Lower leg skin (tissue), 4 donors: ENCODE data around the gene DHDDS. TPM values are rescaled to one million over a fixed set of nuclear protein-coding genes. Genes with fewer than 3 reads are reported as not detected.
"Not testable (repeated sequence)": the region's sequence is repeated elsewhere in the genome, so short reads cannot be mapped to it uniquely, and the experiment has no call there.

Experiments
- DNase-seq, 2 donors: peaks; one replicate each; pipeline ENCODE4 v3.0.0-alpha.2; 2019; ENCODE audit warnings: low spot score in 2 of 2
- H3K4me3 ChIP-seq: fragments of 200-600 bp; sonication (generic); 2 replicates; pipeline ENCODE4 v1.5.1; 2017; ENCODE audit warnings: mild to moderate bottlenecking, low read depth; ENCODE audit not compliant: poor library complexity, severe bottlenecking
- POLR2A ChIP-seq, 2 donors: fragments of 450-650 bp; IDR thresholded peaks; one replicate each; pipeline ENCODE4 v1.6.1; 2016 to 2017; ENCODE audit warnings: antibody characterized with exemption in 2 of 2, mild to moderate bottlenecking in 1 of 2, moderate library complexity in 1 of 2
- WGBS, 2 donors: methylation state at CpG; one replicate each; pipeline ENCODE4 v1.1.5; 2018; 5-methylcytosine and 5-hydroxymethylcytosine counted together
- intact Hi-C: fragments of 100-400 bp; cut with DNase I; formaldehyde crosslinking; loops from one replicate; pipeline ENCODE4 v1.15.0; 2023; ENCODE audit warnings: low total_unique reads
- total RNA-seq, 4 donors: library from RNA; depleted of rRNA; stranded (reverse); fragments of >200 nt; gene quantifications; one replicate each; pipeline ENCODE4 v1.1.0, GENCODE V29; 2016
- TF ChIP-seq, protein P1 (sequence below), 3 donors: fragments of 450-650 bp; IDR thresholded peaks; one replicate each; pipeline ENCODE4 v1.5.1; 2016; ENCODE audit warnings: antibody characterized with exemption in 3 of 3, mild to moderate bottlenecking in 3 of 3, moderate library complexity in 2 of 3

DHDDS gene, protein sequence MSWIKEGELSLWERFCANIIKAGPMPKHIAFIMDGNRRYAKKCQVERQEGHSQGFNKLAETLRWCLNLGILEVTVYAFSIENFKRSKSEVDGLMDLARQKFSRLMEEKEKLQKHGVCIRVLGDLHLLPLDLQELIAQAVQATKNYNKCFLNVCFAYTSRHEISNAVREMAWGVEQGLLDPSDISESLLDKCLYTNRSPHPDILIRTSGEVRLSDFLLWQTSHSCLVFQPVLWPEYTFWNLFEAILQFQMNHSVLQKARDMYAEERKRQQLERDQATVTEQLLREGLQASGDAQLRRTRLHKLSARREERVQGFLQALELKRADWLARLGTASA
- 10 to 100 TPM; 23.9 to 47.2 (median 39.9) TPM for total RNA-seq

DNA sequence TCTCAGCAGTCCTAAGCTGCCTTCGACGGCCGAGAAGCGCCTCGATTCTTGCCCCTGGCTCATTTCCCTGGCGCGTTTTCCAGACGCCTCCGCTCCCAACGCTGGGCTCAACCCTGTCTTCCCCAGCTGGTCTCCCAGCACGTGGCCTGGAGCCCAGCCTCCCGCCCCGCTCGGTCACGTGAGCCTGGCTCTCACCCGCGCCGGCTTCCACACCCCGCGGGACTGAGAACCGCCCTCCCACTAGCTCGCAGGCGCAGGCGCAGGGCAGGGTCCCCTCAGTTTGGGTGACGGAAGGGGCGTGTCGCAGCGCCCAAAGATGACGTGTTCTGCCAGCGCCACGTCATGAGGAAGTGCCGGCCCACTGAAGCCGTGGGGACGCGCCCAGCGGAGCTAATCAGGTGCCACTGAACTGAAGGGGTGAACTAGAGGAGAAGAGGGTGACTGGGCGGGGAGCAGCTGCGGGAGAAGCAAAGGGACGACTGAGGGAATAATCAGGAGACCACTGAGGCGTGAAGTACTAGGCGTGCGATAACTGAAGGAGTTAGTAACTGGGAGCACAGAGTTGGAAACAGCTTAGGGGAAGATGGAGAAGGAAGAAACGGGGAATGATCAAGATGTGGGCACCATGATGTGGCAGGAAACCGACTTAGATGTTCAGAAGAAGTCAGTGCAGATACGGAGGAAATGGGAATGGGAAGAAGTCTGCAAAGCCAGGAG is at the start of gene DHDDS:
DHDDS (plus strand) TSS at position 343 of the 717 bp plus-strand sequence. CDS start 625 bp downstream, outside the sequence.
- TF ChIP-seq, protein P1, sequence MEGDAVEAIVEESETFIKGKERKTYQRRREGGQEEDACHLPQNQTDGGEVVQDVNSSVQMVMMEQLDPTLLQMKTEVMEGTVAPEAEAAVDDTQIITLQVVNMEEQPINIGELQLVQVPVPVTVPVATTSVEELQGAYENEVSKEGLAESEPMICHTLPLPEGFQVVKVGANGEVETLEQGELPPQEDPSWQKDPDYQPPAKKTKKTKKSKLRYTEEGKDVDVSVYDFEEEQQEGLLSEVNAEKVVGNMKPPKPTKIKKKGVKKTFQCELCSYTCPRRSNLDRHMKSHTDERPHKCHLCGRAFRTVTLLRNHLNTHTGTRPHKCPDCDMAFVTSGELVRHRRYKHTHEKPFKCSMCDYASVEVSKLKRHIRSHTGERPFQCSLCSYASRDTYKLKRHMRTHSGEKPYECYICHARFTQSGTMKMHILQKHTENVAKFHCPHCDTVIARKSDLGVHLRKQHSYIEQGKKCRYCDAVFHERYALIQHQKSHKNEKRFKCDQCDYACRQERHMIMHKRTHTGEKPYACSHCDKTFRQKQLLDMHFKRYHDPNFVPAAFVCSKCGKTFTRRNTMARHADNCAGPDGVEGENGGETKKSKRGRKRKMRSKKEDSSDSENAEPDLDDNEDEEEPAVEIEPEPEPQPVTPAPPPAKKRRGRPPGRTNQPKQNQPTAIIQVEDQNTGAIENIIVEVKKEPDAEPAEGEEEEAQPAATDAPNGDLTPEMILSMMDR (IDR thresholded peaks at IDR 0.05): no peak
- WGBS, 2 donors: 0 to 1% methylated on average over 28 to 45 of the region's 45 CpGs
- peak; percentile 97 to 100 for DNase-seq

DNA sequence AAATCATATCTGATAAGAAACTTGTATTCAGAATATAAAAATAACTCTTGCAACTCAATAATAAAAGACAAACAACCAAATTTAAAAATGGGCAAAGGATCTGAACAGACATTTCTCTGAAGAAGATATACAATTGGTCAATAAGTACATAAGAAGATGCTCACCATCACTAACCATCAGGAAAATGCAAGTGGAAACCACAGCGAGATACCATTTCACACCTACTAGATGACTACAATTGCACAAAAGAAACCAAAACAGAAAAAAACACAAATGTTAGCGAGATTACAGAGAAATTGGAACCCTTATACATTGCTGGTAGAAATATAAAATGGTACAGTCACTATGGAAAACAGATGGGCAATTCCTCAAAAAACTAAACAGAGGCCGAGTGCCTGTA is 48.0 kb upstream of the DHDDS start:
- no peak overlapping the region for H3K4me3 ChIP-seq
- no peak for DNase-seq
- TF ChIP-seq POLR2A (IDR thresholded peaks at IDR 0.05): no peak
- WGBS, 2 donors: 76 to 84% methylated on average over 3 of the region's 3 CpGs
- intact Hi-C loops: no loop called here

More for the DNA sequence above, at the start of gene DHDDS:
- intact Hi-C loops: no loop called here
- H3K4me3 ChIP-seq: peak within 1 kb of the TSS; percentile 39

DNA sequence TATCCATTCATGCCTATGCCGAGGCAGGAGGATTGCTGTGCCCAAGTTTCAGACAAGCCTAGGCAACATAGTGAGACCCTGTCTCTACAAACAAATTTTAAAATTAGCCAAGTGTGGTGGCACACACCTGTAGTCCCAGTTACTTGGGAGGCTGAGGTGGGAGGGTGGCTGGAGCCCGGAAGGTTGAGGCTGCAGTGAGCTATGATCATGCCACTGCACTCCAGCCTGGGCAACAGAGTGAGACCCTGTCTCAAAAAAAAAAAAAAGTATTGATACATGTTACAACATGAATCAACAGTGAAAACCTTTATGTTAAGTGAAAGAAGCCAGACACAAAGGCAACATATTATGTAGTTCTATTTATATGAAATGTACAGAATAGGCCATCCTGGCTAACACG is 47.1 kb upstream of the DHDDS start:
- 87 to 90% methylated on average over 3 of the region's 3 CpGs for WGBS, 2 donors
- intact Hi-C loops, DNase-seq, H3K4me3 ChIP-seq: not testable (repeated sequence)

DNA sequence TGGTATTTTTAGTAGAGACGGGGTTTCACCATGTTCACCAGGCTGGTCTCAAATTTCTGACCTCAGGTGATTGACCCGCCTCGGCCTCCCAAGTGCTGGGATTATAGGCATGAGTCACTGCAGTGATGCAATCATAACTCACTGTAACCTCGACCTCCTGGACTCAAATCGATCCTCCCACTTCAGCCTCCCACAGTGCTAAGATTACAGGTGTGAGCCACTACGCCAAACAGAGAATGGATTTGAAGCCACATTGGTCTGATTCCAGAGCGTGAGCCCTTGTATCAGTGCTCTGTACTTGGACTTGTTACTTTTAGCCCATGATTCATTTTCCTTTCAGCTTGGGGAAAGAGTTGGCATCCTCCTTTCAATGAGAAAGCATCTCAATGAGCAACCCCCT is 44.7 kb upstream of the DHDDS start:
- DNase-seq: no peak
- TF ChIP-seq, protein P1 (IDR thresholded peaks at IDR 0.05): no peak
- TF ChIP-seq POLR2A (IDR thresholded peaks at IDR 0.05): no peak
- intact Hi-C loops: no loop called here
- no peak overlapping the region for H3K4me3 ChIP-seq
- 56 to 71% methylated on average over 7 of the region's 7 CpGs for WGBS, 2 donors

DNA sequence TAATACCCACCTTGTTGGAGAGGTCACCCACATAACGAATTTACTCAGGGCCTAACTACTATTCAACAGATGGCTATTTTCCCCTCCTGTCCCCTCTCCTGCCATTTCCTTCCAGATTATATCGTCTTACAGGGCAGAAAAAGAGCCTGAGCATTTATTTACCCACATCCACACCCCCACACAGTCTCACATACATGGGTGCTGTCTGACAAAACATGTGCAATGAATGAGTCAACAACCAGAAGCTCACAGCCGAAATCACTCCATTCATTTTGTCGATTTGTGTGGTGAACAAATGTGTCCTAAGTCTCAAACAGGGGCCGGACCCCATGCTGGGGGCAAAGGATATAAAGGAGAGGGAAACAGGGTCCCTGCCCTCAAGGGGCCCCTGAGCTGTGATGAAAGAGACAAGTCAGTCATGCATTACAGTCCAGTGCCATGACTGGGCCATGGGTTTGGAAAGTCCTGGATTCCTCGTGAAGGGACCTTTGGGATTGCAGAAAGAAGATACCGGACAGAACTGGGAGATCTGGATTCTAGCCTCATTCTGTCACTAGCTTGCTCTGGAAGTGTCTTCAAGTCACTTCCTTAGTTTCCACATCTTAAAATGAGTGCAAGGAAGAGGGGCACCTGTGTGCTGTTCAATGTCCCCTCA is 43.2 kb upstream of the DHDDS start:
- WGBS, 2 donors: 75 to 86% methylated on average over 7 of the region's 7 CpGs
- intact Hi-C loops: no loop called here
- DNase-seq: no peak
- no peak overlapping the region for H3K4me3 ChIP-seq
- TF ChIP-seq POLR2A (IDR thresholded peaks at IDR 0.05): no peak
- TF ChIP-seq, protein P1 (IDR thresholded peaks at IDR 0.05): no peak

DNA sequence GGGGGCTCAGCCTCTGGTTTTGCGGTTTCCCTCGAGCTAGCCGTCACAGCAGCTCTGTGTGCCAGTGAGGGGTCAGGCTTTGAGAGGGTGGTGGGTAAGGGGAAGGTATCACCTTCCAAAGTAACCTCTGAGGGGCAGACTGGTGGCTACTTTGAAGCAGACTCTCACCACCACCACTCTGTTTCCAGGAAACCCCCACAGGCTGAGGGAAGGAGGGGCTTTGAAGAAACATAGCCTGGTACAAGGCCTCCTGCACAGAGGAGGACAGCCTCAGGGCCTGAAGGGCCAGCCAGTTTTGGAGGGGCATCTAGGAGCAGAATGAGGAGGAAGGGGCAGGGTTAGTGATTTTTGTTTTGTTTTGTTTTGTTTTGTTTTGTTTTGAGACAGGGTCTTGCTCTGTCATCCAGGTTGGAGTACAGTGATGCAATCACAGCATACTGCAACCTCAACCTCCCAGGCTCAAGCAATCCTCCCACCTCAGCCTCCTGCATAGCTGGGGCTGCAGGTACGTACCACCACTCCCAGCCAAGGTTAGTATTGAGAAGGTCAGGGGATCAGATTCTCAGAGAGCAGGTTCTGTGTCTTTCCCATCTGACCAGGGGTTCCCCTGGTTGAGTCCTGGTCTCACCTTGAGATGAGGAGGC is 42.4 kb upstream of the DHDDS start:
- WGBS, 2 donors: 82 to 95% methylated on average over 4 of the region's 4 CpGs
- TF ChIP-seq, protein P1 (IDR thresholded peaks at IDR 0.05): no peak
- TF ChIP-seq POLR2A (IDR thresholded peaks at IDR 0.05): no peak

More for the DNA sequence above, 42.4 kb upstream of the DHDDS start:
- intact Hi-C loops: no loop called here
- no peak for DNase-seq
- H3K4me3 ChIP-seq: no peak overlapping the region
